IMR-90 (cell line): Measurements from ENCODE around the gene PLA2G3.

Experiments
- CEBPB ChIP-seq: IDR thresholded peaks from 2 replicates; pipeline ENCODE4 v1.6.1; 2012; ENCODE audit warnings: low read depth, low read length, improper control_type of control experiment
- CHD1 ChIP-seq: IDR thresholded peaks from 2 replicates; pipeline ENCODE4 v1.6.1; 2012; ENCODE audit warnings: low read depth, low read length, improper control_type of control experiment
- CTCF ChIP-seq: conservative IDR thresholded peaks from 2 replicates; pipeline ENCODE4 v1.5.1; 2012; ENCODE audit warnings: mild to moderate bottlenecking, low read depth, low read length, improper control_type of control experiment
- FOS ChIP-seq: fragments of 150-350 bp; IDR thresholded peaks from 2 replicates; pipeline ENCODE4 v1.6.1; 2016; ENCODE audit warnings: low read depth, low read length
- MAZ ChIP-seq: IDR thresholded peaks from 2 replicates; pipeline ENCODE4 v1.6.1; 2012; ENCODE audit warnings: low read depth, mild to moderate bottlenecking, low read length, improper control_type of control experiment, moderate library complexity, borderline replicate concordance
- POLR2A ChIP-seq: IDR thresholded peaks from 2 replicates; pipeline ENCODE4 v1.6.1; 2012; ENCODE audit warnings: mild to moderate bottlenecking, low read depth, low read length
- RAD21 ChIP-seq: IDR thresholded peaks from 2 replicates; pipeline ENCODE4 v1.6.1; 2012; ENCODE audit warnings: low read length, improper control_type of control experiment
- RCOR1 ChIP-seq: IDR thresholded peaks from 2 replicates; pipeline ENCODE4 v1.6.1; 2012; ENCODE audit warnings: mild to moderate bottlenecking, low read length, improper control_type of control experiment; ENCODE audit not compliant: insufficient replicate concordance
- RFX5 ChIP-seq: IDR thresholded peaks from 2 replicates; pipeline ENCODE4 v1.8.0; 2012; ENCODE audit warnings: low read depth, mild to moderate bottlenecking, low read length, moderate library complexity
- TF ChIP-seq, protein P1 (sequence below): fragments of 150-350 bp; IDR thresholded peaks from 2 replicates; pipeline ENCODE4 v1.6.1; 2016; ENCODE audit warnings: low read depth, mild to moderate bottlenecking, low read length, moderate library complexity, borderline replicate concordance

GRCh38 chr22:31126128-31126868, 14.0 kb downstream of the PLA2G3 start:
- TF ChIP-seq CTCF (no peak), POLR2A (no peak), RAD21 (no peak), CHD1 (no peak), MAZ (no peak), RCOR1 (no peak), CEBPB (no peak), RFX5 (no peak), FOS (no peak)
- TF ChIP-seq, protein P1, sequence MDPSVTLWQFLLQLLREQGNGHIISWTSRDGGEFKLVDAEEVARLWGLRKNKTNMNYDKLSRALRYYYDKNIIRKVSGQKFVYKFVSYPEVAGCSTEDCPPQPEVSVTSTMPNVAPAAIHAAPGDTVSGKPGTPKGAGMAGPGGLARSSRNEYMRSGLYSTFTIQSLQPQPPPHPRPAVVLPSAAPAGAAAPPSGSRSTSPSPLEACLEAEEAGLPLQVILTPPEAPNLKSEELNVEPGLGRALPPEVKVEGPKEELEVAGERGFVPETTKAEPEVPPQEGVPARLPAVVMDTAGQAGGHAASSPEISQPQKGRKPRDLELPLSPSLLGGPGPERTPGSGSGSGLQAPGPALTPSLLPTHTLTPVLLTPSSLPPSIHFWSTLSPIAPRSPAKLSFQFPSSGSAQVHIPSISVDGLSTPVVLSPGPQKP = no peak
